Measurements from ENCODE around the gene C5orf47. TPM values are rescaled to one million over a fixed set of nuclear protein-coding genes. Genes with fewer than 3 reads are reported as not detected.

C5orf47 gene
- total RNA-seq, 1 donor from 2014 or later, result not detected

DNA sequence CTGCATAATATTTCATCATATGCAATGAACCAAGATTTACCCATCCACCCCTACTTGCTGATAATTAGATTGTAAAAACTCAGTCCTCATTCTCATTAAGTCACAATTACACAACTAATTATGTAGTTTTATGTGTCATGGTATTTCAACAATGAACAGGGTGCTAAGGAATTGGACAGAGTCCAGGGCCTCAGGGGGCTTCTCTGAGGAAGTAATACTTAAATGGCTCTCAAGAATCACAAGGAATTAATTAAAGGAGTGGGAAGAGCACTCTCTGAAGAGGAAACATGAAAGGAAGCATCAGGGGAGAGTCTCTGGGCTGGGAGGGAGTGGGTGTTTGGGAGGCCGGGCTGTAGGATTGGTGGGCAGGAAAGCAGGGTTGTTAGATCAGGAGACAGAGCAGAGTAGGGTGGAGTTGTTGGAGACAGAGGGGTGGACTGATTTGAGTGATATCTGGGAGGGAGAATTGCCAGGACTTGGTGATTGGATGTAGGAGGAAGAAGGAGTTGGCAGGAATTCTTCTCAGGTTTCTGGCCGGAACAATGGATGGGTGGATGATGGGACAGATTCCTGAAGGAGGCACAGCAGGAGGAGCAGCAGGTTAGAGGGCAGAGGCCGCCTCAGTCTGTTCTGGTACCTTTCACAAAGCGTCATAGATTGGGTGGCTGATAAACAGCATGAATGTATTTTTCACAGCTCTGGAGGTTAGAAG is 33.6 kb downstream of the C5orf47 start:
- H3K4me3 Mint-ChIP-seq (ENCODE audit: unreplicated experiment), result no peak overlapping the region
- no peaks in the 10 kb centered on the region for H3K4me1 Mint-ChIP-seq (ENCODE audit: low read depth, unreplicated experiment)
- TF ChIP-seq, protein P1, sequence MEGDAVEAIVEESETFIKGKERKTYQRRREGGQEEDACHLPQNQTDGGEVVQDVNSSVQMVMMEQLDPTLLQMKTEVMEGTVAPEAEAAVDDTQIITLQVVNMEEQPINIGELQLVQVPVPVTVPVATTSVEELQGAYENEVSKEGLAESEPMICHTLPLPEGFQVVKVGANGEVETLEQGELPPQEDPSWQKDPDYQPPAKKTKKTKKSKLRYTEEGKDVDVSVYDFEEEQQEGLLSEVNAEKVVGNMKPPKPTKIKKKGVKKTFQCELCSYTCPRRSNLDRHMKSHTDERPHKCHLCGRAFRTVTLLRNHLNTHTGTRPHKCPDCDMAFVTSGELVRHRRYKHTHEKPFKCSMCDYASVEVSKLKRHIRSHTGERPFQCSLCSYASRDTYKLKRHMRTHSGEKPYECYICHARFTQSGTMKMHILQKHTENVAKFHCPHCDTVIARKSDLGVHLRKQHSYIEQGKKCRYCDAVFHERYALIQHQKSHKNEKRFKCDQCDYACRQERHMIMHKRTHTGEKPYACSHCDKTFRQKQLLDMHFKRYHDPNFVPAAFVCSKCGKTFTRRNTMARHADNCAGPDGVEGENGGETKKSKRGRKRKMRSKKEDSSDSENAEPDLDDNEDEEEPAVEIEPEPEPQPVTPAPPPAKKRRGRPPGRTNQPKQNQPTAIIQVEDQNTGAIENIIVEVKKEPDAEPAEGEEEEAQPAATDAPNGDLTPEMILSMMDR (IDR thresholded peaks at IDR 0.05; ENCODE audit: insufficient read depth, low read depth, low read length), result no peak
- no peak for TF ChIP-seq EZH2 (IDR thresholded peaks at IDR 0.05; ENCODE audit: insufficient read depth, low read length)
- peaks cover 8% of the 10 kb centered on the region for H3K27me3 Mint-ChIP-seq (ENCODE audit: low read depth, unreplicated experiment)
- peaks cover 1% of the 10 kb centered on the region for H3K36me3 Mint-ChIP-seq (ENCODE audit: low read depth, unreplicated experiment)
- no peaks in the 10 kb centered on the region for H3K9me3 ChIP-seq (ENCODE audit: insufficient read depth, low read depth, low read length)
- no peak overlapping the region for H3K4me2 ChIP-seq (ENCODE audit: low read length)
- no peak overlapping the region for H3K27ac ChIP-seq (ENCODE audit: low read depth, low read length)
- no peak overlapping the region for H3K9ac ChIP-seq (ENCODE audit: low read length)
- H3K4me1 ChIP-seq (ENCODE audit: insufficient read depth, low read length), result no peaks in the 10 kb centered on the region
- H3K36me3 ChIP-seq (ENCODE audit: insufficient read depth, low read length), result no peaks in the 10 kb centered on the region
- no peak for DNase-seq (ENCODE audit: low read depth)
- H4K20me1 ChIP-seq (ENCODE audit: insufficient read depth, low read length), result no peaks in the 10 kb centered on the region
- no peaks in the 10 kb centered on the region for H3K27me3 ChIP-seq (ENCODE audit: insufficient read depth, low read length)
- no peak for FAIRE-seq
- H3K79me2 ChIP-seq (ENCODE audit: insufficient read depth, low read length), result no peaks in the 10 kb centered on the region
- H2AFZ ChIP-seq (ENCODE audit: low read depth, low read length), result no peak overlapping the region
- no peak overlapping the region for H3K4me3 ChIP-seq (ENCODE audit: insufficient read depth, low read depth, low read length)
- H3K9me3 Mint-ChIP-seq (ENCODE audit: unreplicated experiment), result peaks cover 3% of the 10 kb centered on the region
- H3K27ac Mint-ChIP-seq (ENCODE audit: unreplicated experiment), result no peak overlapping the region

DNA sequence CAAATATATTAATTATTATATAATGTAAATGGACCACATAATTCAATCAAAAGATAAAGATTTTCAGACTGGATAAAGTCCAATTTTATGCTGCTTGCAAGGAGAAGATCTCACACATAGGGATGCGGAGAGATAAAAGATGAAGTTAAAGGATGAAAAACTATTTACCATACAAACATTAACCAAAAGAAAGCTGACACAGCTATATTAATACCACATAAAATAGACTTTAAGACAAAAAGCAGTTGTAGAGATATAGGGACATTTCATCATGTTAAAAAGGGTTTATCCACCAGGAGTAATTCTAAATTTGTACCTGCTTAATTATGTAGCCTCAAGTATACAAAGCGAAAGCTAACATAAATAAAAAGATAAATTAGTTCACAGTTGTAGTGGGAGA is 41.3 kb downstream of the C5orf47 start:
- Mint-ChIP-seq H3K27me3 (ENCODE audit: low read depth, unreplicated experiment) (peaks cover 9% of the 10 kb centered on the region), H3K9me3 (ENCODE audit: unreplicated experiment) (peaks cover 21% of the 10 kb centered on the region)

More for the DNA sequence above, 41.3 kb downstream of the C5orf47 start:
- no peak for TF ChIP-seq EZH2 (IDR thresholded peaks at IDR 0.05; ENCODE audit: insufficient read depth, low read length)
- TF ChIP-seq, protein P1 (IDR thresholded peaks at IDR 0.05; ENCODE audit: insufficient read depth, low read depth, low read length), result no peak
- FAIRE-seq, result no peak
- Histone ChIP-seq H3K79me2 (ENCODE audit: insufficient read depth, low read length) (no peaks in the 10 kb centered on the region), H3K9me3 (ENCODE audit: insufficient read depth, low read depth, low read length) (no peaks in the 10 kb centered on the region), H2AFZ (ENCODE audit: low read depth, low read length) (no peak overlapping the region), H4K20me1 (ENCODE audit: insufficient read depth, low read length) (no peaks in the 10 kb centered on the region), H3K27me3 (ENCODE audit: insufficient read depth, low read length) (no peaks in the 10 kb centered on the region), H3K4me2 (ENCODE audit: low read length) (no peak overlapping the region), H3K9ac (ENCODE audit: low read length) (no peak overlapping the region), H3K4me3 (ENCODE audit: insufficient read depth, low read depth, low read length) (no peak overlapping the region), H3K4me1 (ENCODE audit: insufficient read depth, low read length) (no peaks in the 10 kb centered on the region), H3K27ac (ENCODE audit: low read depth, low read length) (no peak overlapping the region), H3K36me3 (ENCODE audit: insufficient read depth, low read length) (no peaks in the 10 kb centered on the region)
- H3K4me3 Mint-ChIP-seq (ENCODE audit: unreplicated experiment), result no peak overlapping the region
- no peak overlapping the region for H3K27ac Mint-ChIP-seq (ENCODE audit: unreplicated experiment)
- no peaks in the 10 kb centered on the region for H3K36me3 Mint-ChIP-seq (ENCODE audit: low read depth, unreplicated experiment)
- no peak for DNase-seq (ENCODE audit: low read depth)
- no peaks in the 10 kb centered on the region for H3K4me1 Mint-ChIP-seq (ENCODE audit: low read depth, unreplicated experiment)

All from astrocyte (in vitro differentiated cells and primary cell).